Sigmoid colon (tissue), 4 donors: Measurements from ENCODE around the gene CFLAR.

ENCODE experiments used
- CTCF ChIP-seq, 4 experiments: fragments of 450-650 bp in 3 of 4; fragments of 200-600 bp in 1 of 4; IDR thresholded peaks; one replicate each; pipeline ENCODE4 v1.5.1; 2016 to 2019; ENCODE audit warnings: antibody characterized with exemption in 4 of 4, mild to moderate bottlenecking in 3 of 4, moderate library complexity in 2 of 4
- POLR2A ChIP-seq, 2 donors: fragments of 450-650 bp; IDR thresholded peaks; one replicate each; pipeline ENCODE4 v1.6.1; 2016; ENCODE audit warnings: antibody characterized with exemption in 2 of 2, mild to moderate bottlenecking in 2 of 2, moderate library complexity in 2 of 2
- POLR2AphosphoS5 ChIP-seq, 4 donors: sonication (generic); formaldehyde crosslinking; IDR thresholded peaks; one replicate each; pipeline ENCODE4 v1.6.1; 2017; ENCODE audit warnings: antibody characterized with exemption in 4 of 4

- no peak for TF ChIP-seq CTCF (IDR thresholded peaks at IDR 0.05)
- no peak for TF ChIP-seq POLR2AphosphoS5 (IDR thresholded peaks at IDR 0.05)
- no peak for TF ChIP-seq POLR2A (IDR thresholded peaks at IDR 0.05)
Observed at GRCh38 chr2:201127152-201127511, 11.2 kb downstream of the CFLAR start.
